DOHH2 (cell line): Measurements from ENCODE around the gene CYTH1.

Experiments
- H3F3A ChIP-seq: fragments of 200-600 bp; sonication (generic), shearing (Covaris generic); 2 replicates; pipeline ENCODE4 v1.6.0; 2016; ENCODE audit warnings: antibody characterized with exemption, mild to moderate bottlenecking; ENCODE audit not compliant: control insufficient read depth, insufficient read depth
- H3K27ac ChIP-seq: fragments of 200-600 bp; sonication (generic); 2 replicates; pipeline ENCODE4 v1.5.1; 2014; ENCODE audit warnings: low read depth, mild to moderate bottlenecking, low read length, moderate library complexity
- H3K27me3 ChIP-seq: fragments of 200-600 bp; sonication (generic); 2 replicates; pipeline ENCODE4 v1.6.1; 2014; ENCODE audit warnings: mild to moderate bottlenecking, low read length, mixed read lengths; ENCODE audit not compliant: control insufficient read depth
- H3K36me3 ChIP-seq: fragments of 200-600 bp; sonication (generic); 2 replicates; pipeline ENCODE4 v1.6.1; 2014; ENCODE audit warnings: mild to moderate bottlenecking, low read length, moderate library complexity, mixed read lengths; ENCODE audit not compliant: control insufficient read depth
- H3K4me1 ChIP-seq: fragments of 200-600 bp; sonication (generic); 2 replicates; pipeline ENCODE4 v1.6.1; 2014; ENCODE audit warnings: mild to moderate bottlenecking, low read length, mixed read lengths; ENCODE audit not compliant: control insufficient read depth
- H3K4me2 ChIP-seq: fragments of 200-600 bp; sonication (generic); 2 replicates; pipeline ENCODE4 v1.6.0; 2014; ENCODE audit warnings: mild to moderate bottlenecking, low read length, moderate library complexity
- H3K4me3 ChIP-seq: fragments of 200-600 bp; sonication (generic); 2 replicates; pipeline ENCODE4 v1.5.1; 2014; ENCODE audit warnings: mild to moderate bottlenecking, low read length, mixed read lengths
- H3K79me2 ChIP-seq: fragments of 200-600 bp; sonication (generic); 2 replicates; pipeline ENCODE4 v1.6.1; 2014; ENCODE audit warnings: mild to moderate bottlenecking, low read length, mixed read lengths; ENCODE audit not compliant: control insufficient read depth
- H3K9me2 ChIP-seq: fragments of 200-600 bp; sonication (generic); replicated peaks from 2 replicates; pipeline ENCODE4 v1.6.1; 2014; ENCODE audit warnings: mild to moderate bottlenecking, low read length, mixed read lengths; ENCODE audit not compliant: control insufficient read depth
- H3K9me3 ChIP-seq: fragments of 200-600 bp; sonication (generic); 2 replicates; pipeline ENCODE4 v1.6.1; 2014; ENCODE audit warnings: antibody characterized with exemption, low read length, mixed read lengths; ENCODE audit not compliant: control insufficient read depth, insufficient read depth
- H4K20me1 ChIP-seq: fragments of 200-600 bp; sonication (generic); 2 replicates; pipeline ENCODE4 v1.6.0; 2014; ENCODE audit warnings: low read depth, mild to moderate bottlenecking, antibody characterized with exemption, low read length, moderate library complexity; ENCODE audit not compliant: control insufficient read depth, insufficient read depth
- EZH2phosphoT487 ChIP-seq: fragments of 200-600 bp; sonication (generic); IDR thresholded peaks from 2 replicates; pipeline ENCODE4 v1.6.1; 2017; ENCODE audit warnings: borderline replicate concordance, mild to moderate bottlenecking, antibody characterized with exemption, low read length, moderate library complexity, mixed read lengths
- TF ChIP-seq, protein P1 (sequence below): fragments of 200-600 bp; sonication (generic); IDR thresholded peaks from one replicate; pipeline ENCODE4 v1.5.1; 2014; ENCODE audit warnings: antibody characterized with exemption, mild to moderate bottlenecking, low read depth, low read length; ENCODE audit not compliant: poor library complexity, severe bottlenecking

Gene CYTH1

DNA sequence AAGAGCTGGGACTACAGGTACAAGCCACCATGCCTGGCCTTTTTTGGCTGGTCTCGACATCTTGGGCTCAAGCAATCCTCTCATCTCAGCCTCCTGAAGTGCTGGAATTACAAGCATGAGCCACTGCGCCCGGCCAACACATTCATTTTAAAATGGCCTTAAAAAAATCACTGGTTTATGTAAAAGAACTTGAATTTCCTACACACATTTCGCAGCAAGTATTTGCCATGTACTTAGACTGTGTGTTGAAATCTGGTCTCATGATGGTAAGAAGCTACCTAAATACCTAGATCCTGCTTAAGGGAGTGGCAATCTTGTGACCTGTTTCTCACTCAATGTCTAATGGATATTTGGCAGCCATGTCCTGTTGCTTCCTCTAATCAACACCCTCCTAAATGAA is 8.5 kb upstream of the CYTH1 start:
- Histone ChIP-seq H3K36me3 (peaks cover 42% of the 10 kb centered on the region), H3K27ac (no peak overlapping the region), H3K27me3 (no peaks in the 10 kb centered on the region), H3K4me2 (no peak overlapping the region), H3K9me2 (no peaks in the 10 kb centered on the region), H3K79me2 (no peaks in the 10 kb centered on the region), H3K9me3 (no peaks in the 10 kb centered on the region), H3K4me1 (no peaks in the 10 kb centered on the region), H3K4me3 (no peak overlapping the region), H4K20me1 (no peaks in the 10 kb centered on the region), H3F3A (0 out of 2 replicates have a peak, but pooled peaks cover 3% of the 10 kb centered on the region)
- TF ChIP-seq, protein P1, sequence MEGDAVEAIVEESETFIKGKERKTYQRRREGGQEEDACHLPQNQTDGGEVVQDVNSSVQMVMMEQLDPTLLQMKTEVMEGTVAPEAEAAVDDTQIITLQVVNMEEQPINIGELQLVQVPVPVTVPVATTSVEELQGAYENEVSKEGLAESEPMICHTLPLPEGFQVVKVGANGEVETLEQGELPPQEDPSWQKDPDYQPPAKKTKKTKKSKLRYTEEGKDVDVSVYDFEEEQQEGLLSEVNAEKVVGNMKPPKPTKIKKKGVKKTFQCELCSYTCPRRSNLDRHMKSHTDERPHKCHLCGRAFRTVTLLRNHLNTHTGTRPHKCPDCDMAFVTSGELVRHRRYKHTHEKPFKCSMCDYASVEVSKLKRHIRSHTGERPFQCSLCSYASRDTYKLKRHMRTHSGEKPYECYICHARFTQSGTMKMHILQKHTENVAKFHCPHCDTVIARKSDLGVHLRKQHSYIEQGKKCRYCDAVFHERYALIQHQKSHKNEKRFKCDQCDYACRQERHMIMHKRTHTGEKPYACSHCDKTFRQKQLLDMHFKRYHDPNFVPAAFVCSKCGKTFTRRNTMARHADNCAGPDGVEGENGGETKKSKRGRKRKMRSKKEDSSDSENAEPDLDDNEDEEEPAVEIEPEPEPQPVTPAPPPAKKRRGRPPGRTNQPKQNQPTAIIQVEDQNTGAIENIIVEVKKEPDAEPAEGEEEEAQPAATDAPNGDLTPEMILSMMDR: no peak
- TF ChIP-seq EZH2phosphoT487: no peak

GRCh38 chr17:78789663-78790181 is 7.6 kb upstream of the CYTH1 start:
- Histone ChIP-seq H3K27me3 (no peaks in the 10 kb centered on the region), H3K79me2 (no peaks in the 10 kb centered on the region), H3K27ac (no peak overlapping the region), H3K9me3 (no peaks in the 10 kb centered on the region), H3K4me3 (no peak overlapping the region), H3K36me3 (peaks cover 35% of the 10 kb centered on the region), H3K4me1 (no peaks in the 10 kb centered on the region), H3K9me2 (no peaks in the 10 kb centered on the region), H3F3A (peaks cover 3% of the 10 kb centered on the region; the same call in 1 of the 2 replicates), H4K20me1 (no peaks in the 10 kb centered on the region), H3K4me2 (no peak overlapping the region)
- TF ChIP-seq, protein P1: no peak
- TF ChIP-seq EZH2phosphoT487: no peak

DNA sequence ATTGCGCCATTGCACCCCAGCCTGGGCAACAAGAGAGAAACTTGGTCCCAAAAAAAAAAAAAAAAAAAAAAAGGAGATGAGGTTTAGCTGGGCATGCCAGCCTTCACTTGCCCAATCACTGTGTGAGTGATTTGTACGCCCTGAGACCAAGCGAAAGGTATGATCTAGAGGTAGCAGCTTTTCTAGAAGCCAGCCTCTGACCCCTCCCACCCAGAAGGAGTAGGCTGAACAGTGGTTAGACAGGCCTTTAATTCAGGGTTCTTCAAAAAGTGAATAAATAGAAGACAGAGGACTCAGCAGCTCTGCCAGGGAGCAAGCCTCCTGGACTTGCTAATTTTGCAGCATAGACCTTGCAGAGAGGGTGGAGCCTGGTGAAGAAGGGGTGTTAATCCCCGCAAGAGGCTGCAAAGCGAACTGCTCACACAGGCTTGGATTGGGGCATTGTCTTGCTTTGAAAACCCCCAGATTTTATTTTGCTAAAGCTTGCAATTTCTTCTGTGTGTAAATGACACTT is 7.1 kb upstream of the CYTH1 start:
- no peak overlapping the region for H3K4me3 ChIP-seq
- no peaks in the 10 kb centered on the region for H3K9me3 ChIP-seq
- peaks cover 31% of the 10 kb centered on the region for H3K36me3 ChIP-seq
- no peak for TF ChIP-seq EZH2phosphoT487
- TF ChIP-seq, protein P1: no peak
- no peaks in the 10 kb centered on the region for H3K4me1 ChIP-seq
- no peaks in the 10 kb centered on the region for H3K27me3 ChIP-seq
- no peaks in the 10 kb centered on the region for H3K9me2 ChIP-seq
- no peak overlapping the region for H3K4me2 ChIP-seq
- no peaks in the 10 kb centered on the region for H3K79me2 ChIP-seq
- no peaks in the 10 kb centered on the region for H4K20me1 ChIP-seq
- no peak overlapping the region for H3K27ac ChIP-seq
- H3F3A ChIP-seq: peaks cover 5% of the 10 kb centered on the region
